ENCODE results near the gene NEK10. TPM values are rescaled to one million over a fixed set of nuclear protein-coding genes. Genes with fewer than 3 reads are reported as not detected.

NEK10 gene
- polyA plus RNA-seq, 1 experiment, result 3.0 TPM

DNA sequence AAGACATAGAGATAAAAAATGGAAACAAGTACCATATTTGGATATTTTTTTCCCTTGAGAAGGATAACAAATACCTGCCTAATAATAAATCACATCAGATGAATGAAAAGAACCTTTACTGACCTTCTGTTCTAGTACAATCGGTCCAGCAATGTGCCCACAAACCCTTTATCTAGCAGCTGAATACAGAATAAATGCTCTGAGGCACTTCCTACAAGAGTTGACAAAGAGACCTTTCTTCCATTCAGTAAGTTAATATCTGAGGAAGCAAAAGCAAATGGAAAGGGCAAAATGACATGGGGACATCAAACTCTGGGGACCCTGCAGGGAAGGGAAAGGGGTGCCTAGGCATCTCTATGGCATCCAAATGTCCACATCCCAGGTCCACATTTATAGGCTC, 115.8 kb downstream of the NEK10 start:
- Histone ChIP-seq H3K27ac (ENCODE audit: low read depth, low read length) (no peak overlapping the region), H3K27me3 (ENCODE audit: control insufficient read depth, insufficient read depth, low read length) (no peaks in the 10 kb centered on the region), H3K4me3 (ENCODE audit: low read depth, low read length) (no peak overlapping the region), H3K9me3 (ENCODE audit: control insufficient read depth, insufficient read depth, low read length) (no peaks in the 10 kb centered on the region)
- no peak for DNase-seq (ENCODE audit: low read depth, low spot score)
- CTCF ChIA-PET, result interaction anchor here (0.5 to 3.8 kb wide), 35 partner anchors 10 to 234 kb away, joined by 3 to 202 read pairs (median 4); no protein-coding TSS in a partner anchor
- TF ChIP-seq, protein P1, sequence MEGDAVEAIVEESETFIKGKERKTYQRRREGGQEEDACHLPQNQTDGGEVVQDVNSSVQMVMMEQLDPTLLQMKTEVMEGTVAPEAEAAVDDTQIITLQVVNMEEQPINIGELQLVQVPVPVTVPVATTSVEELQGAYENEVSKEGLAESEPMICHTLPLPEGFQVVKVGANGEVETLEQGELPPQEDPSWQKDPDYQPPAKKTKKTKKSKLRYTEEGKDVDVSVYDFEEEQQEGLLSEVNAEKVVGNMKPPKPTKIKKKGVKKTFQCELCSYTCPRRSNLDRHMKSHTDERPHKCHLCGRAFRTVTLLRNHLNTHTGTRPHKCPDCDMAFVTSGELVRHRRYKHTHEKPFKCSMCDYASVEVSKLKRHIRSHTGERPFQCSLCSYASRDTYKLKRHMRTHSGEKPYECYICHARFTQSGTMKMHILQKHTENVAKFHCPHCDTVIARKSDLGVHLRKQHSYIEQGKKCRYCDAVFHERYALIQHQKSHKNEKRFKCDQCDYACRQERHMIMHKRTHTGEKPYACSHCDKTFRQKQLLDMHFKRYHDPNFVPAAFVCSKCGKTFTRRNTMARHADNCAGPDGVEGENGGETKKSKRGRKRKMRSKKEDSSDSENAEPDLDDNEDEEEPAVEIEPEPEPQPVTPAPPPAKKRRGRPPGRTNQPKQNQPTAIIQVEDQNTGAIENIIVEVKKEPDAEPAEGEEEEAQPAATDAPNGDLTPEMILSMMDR (IDR thresholded peaks at IDR 0.05; ENCODE audit: low read depth, low read length), result no peak
- POLR2A ChIA-PET, result no interaction called here

DNA sequence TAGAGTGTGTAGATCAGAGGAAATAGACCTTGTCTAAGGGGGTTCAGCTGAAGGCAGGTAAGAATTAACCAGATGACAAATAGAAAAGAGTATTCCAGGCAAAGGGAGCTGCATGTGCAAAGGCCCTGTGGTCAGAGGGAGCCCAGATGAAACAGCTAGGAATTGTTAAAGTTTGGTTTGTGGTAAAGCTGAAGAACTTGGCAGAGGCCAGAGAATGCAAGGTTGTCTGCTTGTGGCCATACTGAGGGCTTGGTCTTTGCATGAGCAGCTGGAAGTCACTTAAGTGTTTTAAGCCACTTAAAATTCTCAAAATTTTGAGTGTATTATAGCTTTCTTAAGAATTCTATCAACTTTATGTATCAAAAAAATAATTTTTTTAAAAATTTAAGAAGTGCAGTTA, 116.5 kb downstream of the NEK10 start:
- no peaks in the 10 kb centered on the region for H3K27me3 ChIP-seq (ENCODE audit: control insufficient read depth, insufficient read depth, low read length)
- TF ChIP-seq, protein P1 (IDR thresholded peaks at IDR 0.05; ENCODE audit: low read depth, low read length), result no peak
- no peak for DNase-seq (ENCODE audit: low read depth, low spot score)
- no peak overlapping the region for H3K4me3 ChIP-seq (ENCODE audit: low read depth, low read length)
- no peaks in the 10 kb centered on the region for H3K9me3 ChIP-seq (ENCODE audit: control insufficient read depth, insufficient read depth, low read length)
- H3K27ac ChIP-seq (ENCODE audit: low read depth, low read length), result no peak overlapping the region
- ChIA-PET CTCF (interaction anchor here (0.8 to 3.8 kb wide), 15 partner anchors 10 to 215 kb away, joined by 3 to 202 read pairs (median 6); no protein-coding TSS in a partner anchor), POLR2A (no interaction called here)

DNA sequence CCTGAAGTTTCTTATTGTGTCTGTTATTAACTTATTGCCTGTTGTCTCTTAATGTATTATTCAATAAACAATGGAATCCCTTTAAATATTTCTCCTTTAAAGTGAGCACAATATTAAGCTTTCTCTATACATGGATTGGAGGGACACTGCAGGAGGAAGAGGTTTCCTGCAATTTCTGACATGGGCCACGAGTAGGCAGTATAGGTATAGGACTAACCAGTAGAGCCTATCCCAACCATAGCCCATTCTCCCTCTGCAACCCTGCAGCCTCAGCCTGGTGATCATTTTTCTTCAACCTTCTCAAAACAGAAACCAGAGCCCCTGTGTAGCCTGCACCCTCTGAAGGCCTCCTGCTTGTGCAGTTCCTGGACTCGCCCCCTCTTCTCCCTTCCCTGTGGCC, 124.8 kb downstream of the NEK10 start:
- TF ChIP-seq, protein P1 (IDR thresholded peaks at IDR 0.05; ENCODE audit: low read depth, low read length), result no peak
- Histone ChIP-seq H3K27ac (ENCODE audit: low read depth, low read length) (no peak overlapping the region), H3K9me3 (ENCODE audit: control insufficient read depth, insufficient read depth, low read length) (no peaks in the 10 kb centered on the region), H3K4me3 (ENCODE audit: low read depth, low read length) (no peak overlapping the region), H3K27me3 (ENCODE audit: control insufficient read depth, insufficient read depth, low read length) (no peaks in the 10 kb centered on the region)
- CTCF ChIA-PET, result interaction anchor here (3.9 kb wide), 1 partner anchor 9 kb away, joined by 15 read pairs; no protein-coding TSS in a partner anchor
- no peak for DNase-seq (ENCODE audit: low read depth, low spot score)
- POLR2A ChIA-PET, result no interaction called here

DNA sequence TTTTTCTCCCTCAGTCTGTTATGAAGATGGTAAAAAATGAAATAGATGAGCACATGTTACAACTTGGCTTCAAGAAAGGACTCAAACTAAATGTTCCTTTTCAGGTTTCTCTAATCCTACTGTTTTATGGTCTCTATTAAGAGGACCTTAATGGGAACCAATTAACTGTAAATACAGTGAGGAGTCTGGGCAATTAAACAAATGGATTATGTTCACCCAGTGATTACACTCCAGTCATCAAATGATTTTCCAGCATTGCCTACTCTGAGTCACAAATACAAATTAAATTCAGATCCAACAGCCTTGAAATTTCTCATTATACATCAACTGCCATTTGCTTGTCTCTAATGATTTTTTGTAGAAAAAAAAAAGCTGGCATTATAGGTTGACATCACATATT, 129.2 kb downstream of the NEK10 start:
- no peaks in the 10 kb centered on the region for H3K27me3 ChIP-seq (ENCODE audit: control insufficient read depth, insufficient read depth, low read length)
- H3K27ac ChIP-seq (ENCODE audit: low read depth, low read length), result no peak overlapping the region
- H3K9me3 ChIP-seq (ENCODE audit: control insufficient read depth, insufficient read depth, low read length), result peaks cover 5% of the 10 kb centered on the region; the same call in 1 of the 2 replicates
- ChIA-PET CTCF (no interaction called here), POLR2A (no interaction called here)
- no peak for DNase-seq (ENCODE audit: low read depth, low spot score)
- no peak overlapping the region for H3K4me3 ChIP-seq (ENCODE audit: low read depth, low read length)
- TF ChIP-seq, protein P1 (IDR thresholded peaks at IDR 0.05; ENCODE audit: low read depth, low read length), result no peak

DNA sequence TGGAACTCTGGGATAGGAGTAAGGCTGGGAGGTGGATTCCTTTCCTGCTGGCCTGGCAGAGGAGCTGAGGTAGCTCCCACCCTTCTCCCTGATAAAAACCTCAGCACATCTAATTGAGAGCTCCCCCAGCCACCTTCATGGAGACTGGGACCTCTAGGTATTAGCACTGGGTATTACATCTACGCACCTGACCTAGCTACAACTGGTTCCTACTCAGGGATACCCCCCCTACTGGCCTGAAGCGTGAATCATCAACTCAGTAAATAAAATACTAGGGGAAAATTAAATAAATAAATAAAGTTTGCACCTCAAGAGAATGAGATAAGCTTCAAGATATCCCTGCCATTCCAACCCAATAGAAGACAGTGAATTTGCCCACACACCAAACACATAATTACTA, 140.4 kb downstream of the NEK10 start:
- CTCF ChIA-PET, result interaction anchor here (1.4 to 2.2 kb wide), 3 partner anchors 9 to 94 kb away, joined by 3 to 9 read pairs (median 5); no protein-coding TSS in a partner anchor
- no peak overlapping the region for H3K27ac ChIP-seq (ENCODE audit: low read depth, low read length)
- POLR2A ChIA-PET, result no interaction called here
- H3K9me3 ChIP-seq (ENCODE audit: control insufficient read depth, insufficient read depth, low read length), result no peaks in the 10 kb centered on the region
- TF ChIP-seq, protein P1 (IDR thresholded peaks at IDR 0.05; ENCODE audit: low read depth, low read length), result no peak
- H3K4me3 ChIP-seq (ENCODE audit: low read depth, low read length), result no peak overlapping the region
- DNase-seq (ENCODE audit: low read depth, low spot score), result no peak
- no peaks in the 10 kb centered on the region for H3K27me3 ChIP-seq (ENCODE audit: control insufficient read depth, insufficient read depth, low read length)

Data from AG04450 (cell line).